D721Med (cell line): ENCODE data around the gene TMEM35A.
"Not testable (repeated sequence)": the region's sequence is repeated elsewhere in the genome, so short reads cannot be mapped to it uniquely, and the experiment has no call there.

Source experiments
- DNase-seq: peaks from one replicate; pipeline ENCODE4 v3.0.0; 2011; ENCODE audit warnings: low spot score; ENCODE audit not compliant: insufficient read length
- FAIRE-seq: peaks from 2 replicates; lab custom pipeline; 2011; peaks lifted over from hg19 to GRCh38; lab: Jason Lieb, UNC
- CTCF ChIP-seq: IDR thresholded peaks from 2 replicates; pipeline ENCODE4 v1.5.1; 2012; ENCODE audit warnings: mild to moderate bottlenecking, control low read depth; ENCODE audit not compliant: insufficient read depth; ENCODE audit errors: missing control alignments

The TMEM35A gene

GRCh38 chrX:101078716-101079598 lies at the start of gene TMEM35A:
TMEM35A (plus strand) TSS chrX:101078879; CDS start chrX:101079003, 124 bp downstream.
- no peak for TF ChIP-seq CTCF
- DNase-seq (no peak), FAIRE-seq (no peak)

- FAIRE-seq = no peak
- no peak for DNase-seq
- no peak for TF ChIP-seq CTCF
These were observed 49.0 kb upstream of the TMEM35A start for GRCh38 chrX:101029665-101030064.

GRCh38 chrX:101037231-101037630 lies 41.4 kb upstream of the TMEM35A start:
- FAIRE-seq = no peak
- no peak for DNase-seq
- TF ChIP-seq CTCF = no peak

- TF ChIP-seq CTCF = no peak
- FAIRE-seq (no peak), DNase-seq (no peak)
These were observed 38.5 kb upstream of the TMEM35A start for GRCh38 chrX:101040197-101040596.

- no peak for TF ChIP-seq CTCF
- no peak for FAIRE-seq
- no peak for DNase-seq
These were observed 27.5 kb upstream of the TMEM35A start for GRCh38 chrX:101051153-101051548.

GRCh38 chrX:101051549-101052302 lies 27.0 kb upstream of the TMEM35A start, which contains the start of gene TRMT2B:
TRMT2B (minus strand) TSS chrX:101052111; CDS start chrX:101042289, 9,822 bp downstream.
- DNase-seq (peak; percentile 24), FAIRE-seq (no peak)
- TF ChIP-seq CTCF = no peak

- FAIRE-seq, DNase-seq: not testable (repeated sequence)
These were observed 22.1 kb upstream of the TMEM35A start for GRCh38 chrX:101056551-101056950.
